Skeletal muscle satellite cell (primary cell): Measurements from ENCODE around the gene NHSL1.

ENCODE experiments used
- H3K27me3 ChIP-seq: 2 replicates; pipeline ENCODE4 v1.7.0; 2013; ENCODE audit warnings: low read length; ENCODE audit not compliant: control insufficient read depth, insufficient read depth
- H3K36me3 ChIP-seq: 2 replicates; pipeline ENCODE4 v1.7.0; 2013; ENCODE audit warnings: mild to moderate bottlenecking, control low read depth, low read length; ENCODE audit not compliant: insufficient read depth
- H3K4me1 ChIP-seq: 2 replicates; pipeline ENCODE4 v1.7.0; 2013; ENCODE audit warnings: low read length; ENCODE audit not compliant: control insufficient read depth, insufficient read depth
- H3K4me2 ChIP-seq: 2 replicates; pipeline ENCODE4 v1.7.0; 2013; ENCODE audit warnings: mild to moderate bottlenecking, low read length
- H3K4me3 ChIP-seq: 2 replicates; pipeline ENCODE4 v1.7.0; 2013; ENCODE audit warnings: low read length
- H3K9ac ChIP-seq: 2 replicates; pipeline ENCODE4 v1.7.0; 2013; ENCODE audit warnings: mild to moderate bottlenecking, low read depth, low read length, moderate library complexity
- H3K9me3 ChIP-seq: replicated peaks from 2 replicates; pipeline ENCODE4 v1.7.0; 2013; ENCODE audit warnings: mild to moderate bottlenecking, control low read depth, low read length

NHSL1 gene

GRCh38 chr6:138489846-138490245 is 9.4 kb downstream of the NHSL1 start:
- Histone ChIP-seq H3K36me3 (no peaks in the 10 kb centered on the region), H3K4me1 (peaks cover 5% of the 10 kb centered on the region), H3K4me3 (no peak overlapping the region), H3K4me2 (no peak overlapping the region), H3K27me3 (no peaks in the 10 kb centered on the region), H3K9me3 (no peaks in the 10 kb centered on the region), H3K9ac (no peak overlapping the region)

- Histone ChIP-seq H3K4me2 (no peak overlapping the region), H3K4me3 (no peak overlapping the region), H3K9ac (no peak overlapping the region), H3K9me3 (no peaks in the 10 kb centered on the region), H3K4me1 (no peaks in the 10 kb centered on the region), H3K36me3 (no peaks in the 10 kb centered on the region), H3K27me3 (no peaks in the 10 kb centered on the region)
Measured at GRCh38 chr6:138487102-138487604, 12.1 kb downstream of the NHSL1 start.

GRCh38 chr6:138486249-138487101 is 12.8 kb downstream of the NHSL1 start:
- Histone ChIP-seq H3K9ac (no peak overlapping the region), H3K4me2 (no peak overlapping the region), H3K36me3 (no peaks in the 10 kb centered on the region), H3K9me3 (no peaks in the 10 kb centered on the region), H3K27me3 (no peaks in the 10 kb centered on the region), H3K4me3 (no peak overlapping the region), H3K4me1 (no peaks in the 10 kb centered on the region)

DNA sequence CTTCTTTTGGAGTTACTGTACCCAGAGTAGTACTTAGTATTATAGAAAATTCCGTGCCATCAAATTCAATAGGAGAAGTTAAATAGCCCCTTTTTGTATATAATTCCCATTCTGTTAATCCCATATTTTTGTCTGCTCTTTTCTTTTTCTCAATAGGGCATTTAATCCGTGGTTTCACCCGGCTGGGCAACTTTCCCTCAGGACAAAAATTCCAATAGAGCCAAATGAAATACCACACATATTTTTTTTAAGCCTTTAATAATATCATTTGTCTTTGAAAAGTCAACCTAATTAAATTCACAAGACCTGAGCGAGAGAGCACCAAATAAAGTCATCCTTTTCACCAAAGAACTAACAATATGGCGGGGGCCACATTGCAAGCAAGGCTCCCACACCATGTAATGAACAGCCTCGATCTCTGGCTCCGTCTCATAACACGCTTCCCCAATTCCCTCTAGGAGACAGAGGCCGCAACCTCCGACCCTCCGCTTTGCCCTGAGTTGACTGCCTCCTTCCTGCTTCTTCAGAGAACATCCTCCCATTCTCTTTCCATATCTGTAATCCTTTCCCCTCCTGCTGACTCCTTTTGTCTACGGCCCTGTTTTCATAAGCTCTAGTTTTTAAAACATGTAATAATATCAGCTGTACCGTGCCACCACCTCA is 13.6 kb downstream of the NHSL1 start:
- Histone ChIP-seq H3K36me3 (no peaks in the 10 kb centered on the region), H3K4me3 (no peak overlapping the region), H3K4me1 (no peaks in the 10 kb centered on the region), H3K4me2 (no peak overlapping the region), H3K27me3 (no peaks in the 10 kb centered on the region), H3K9me3 (no peaks in the 10 kb centered on the region), H3K9ac (no peak overlapping the region)

DNA sequence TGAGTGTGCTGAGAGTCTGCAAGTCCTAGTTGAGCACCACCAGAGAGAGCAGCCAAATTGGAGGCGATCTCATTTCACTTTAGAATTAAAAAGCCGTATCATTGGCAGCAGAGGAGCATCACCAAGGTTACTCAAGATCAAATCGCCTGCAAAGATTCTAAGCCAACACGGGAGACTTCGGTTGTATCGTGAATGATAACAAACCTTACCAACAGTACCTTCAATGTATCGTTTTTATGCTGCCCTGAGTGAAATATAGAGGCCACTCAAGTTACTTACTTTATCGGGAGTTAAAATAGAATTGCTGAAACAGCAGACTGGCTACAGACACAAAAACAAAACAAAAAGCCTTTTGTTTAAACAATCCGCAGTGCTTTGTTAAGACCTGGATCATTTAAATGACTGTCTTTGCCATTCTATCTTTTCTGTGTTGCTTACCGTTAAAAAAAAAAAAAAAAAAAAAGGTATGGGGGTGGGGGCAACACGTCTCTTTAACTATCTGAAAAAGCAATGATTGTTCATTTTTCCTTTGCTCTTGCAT is 14.2 kb downstream of the NHSL1 start:
- Histone ChIP-seq H3K27me3 (no peaks in the 10 kb centered on the region), H3K9ac (no peak overlapping the region), H3K9me3 (no peaks in the 10 kb centered on the region), H3K4me3 (peak overlapping the region; percentile 50), H3K36me3 (no peaks in the 10 kb centered on the region), H3K4me2 (peak overlapping the region; percentile 77), H3K4me1 (no peaks in the 10 kb centered on the region)

DNA sequence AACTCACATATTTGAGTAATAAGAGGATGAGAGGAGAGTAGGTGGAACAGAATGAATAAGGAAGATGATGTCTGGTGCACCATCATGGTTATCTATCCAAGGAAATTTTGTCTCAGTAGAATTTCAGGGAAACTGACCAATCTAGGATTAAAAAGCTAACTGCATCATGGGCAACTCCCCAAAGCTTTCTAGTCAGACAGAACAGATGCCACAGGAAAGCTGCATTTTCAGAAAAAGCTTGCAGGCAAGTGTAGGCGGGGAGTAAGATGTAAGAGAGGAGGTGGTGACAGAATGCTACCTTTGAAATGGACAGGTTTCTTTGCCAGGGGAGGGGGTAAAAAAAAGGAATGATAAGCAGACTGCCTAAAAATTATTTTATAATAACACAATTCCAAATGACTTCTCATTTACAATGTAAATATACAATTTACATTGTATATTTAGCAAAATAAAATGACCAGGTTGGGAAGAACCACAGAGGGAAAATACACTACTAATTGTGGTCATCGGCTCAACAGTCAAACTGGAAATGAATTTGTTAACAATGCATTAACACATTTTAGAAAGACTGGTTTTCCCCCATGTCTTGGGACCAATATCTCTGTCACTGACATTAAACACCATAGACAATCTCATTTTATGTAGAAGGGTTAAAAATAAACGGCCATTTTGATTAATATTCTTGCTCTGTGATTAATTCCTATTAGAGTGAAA is 15.1 kb downstream of the NHSL1 start:
- no peak overlapping the region for H3K4me3 ChIP-seq
- no peaks in the 10 kb centered on the region for H3K9me3 ChIP-seq
- no peaks in the 10 kb centered on the region for H3K4me1 ChIP-seq
- no peak overlapping the region for H3K9ac ChIP-seq
- H3K36me3 ChIP-seq = no peaks in the 10 kb centered on the region
- H3K27me3 ChIP-seq = no peaks in the 10 kb centered on the region
- no peak overlapping the region for H3K4me2 ChIP-seq

DNA sequence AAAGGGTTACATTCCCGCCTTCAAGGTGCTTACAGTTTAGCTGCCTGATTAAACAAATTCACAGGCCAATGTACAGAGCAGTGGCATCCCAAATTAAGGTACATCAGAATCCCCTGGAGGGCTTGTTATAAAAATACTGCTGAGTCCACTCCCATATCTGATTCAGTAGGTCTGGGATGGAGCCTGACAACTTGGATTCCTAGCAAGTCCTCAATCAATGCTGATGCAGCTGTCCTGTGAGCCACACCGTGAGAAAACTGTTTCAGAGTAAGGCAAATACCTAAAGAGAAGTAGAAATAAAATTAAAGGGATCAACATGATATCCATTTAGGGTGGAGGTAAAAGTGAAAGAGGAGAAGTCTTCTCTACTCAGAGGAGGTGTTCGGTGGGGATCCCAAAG is 16.5 kb downstream of the NHSL1 start:
- no peak overlapping the region for H3K4me3 ChIP-seq
- H3K4me1 ChIP-seq = no peaks in the 10 kb centered on the region
- H3K9ac ChIP-seq = no peak overlapping the region
- no peak overlapping the region for H3K4me2 ChIP-seq
- H3K9me3 ChIP-seq = no peaks in the 10 kb centered on the region
- H3K36me3 ChIP-seq = no peaks in the 10 kb centered on the region
- no peaks in the 10 kb centered on the region for H3K27me3 ChIP-seq

GRCh38 chr6:138480279-138480949 is 18.9 kb downstream of the NHSL1 start:
- no peak overlapping the region for H3K4me3 ChIP-seq
- H3K4me1 ChIP-seq = no peaks in the 10 kb centered on the region
- H3K36me3 ChIP-seq = no peaks in the 10 kb centered on the region
- H3K4me2 ChIP-seq = no peak overlapping the region
- no peak overlapping the region for H3K9ac ChIP-seq
- H3K9me3 ChIP-seq = no peaks in the 10 kb centered on the region
- no peaks in the 10 kb centered on the region for H3K27me3 ChIP-seq

- no peaks in the 10 kb centered on the region for H3K36me3 ChIP-seq
- H3K9ac ChIP-seq = no peak overlapping the region
- no peak overlapping the region for H3K4me2 ChIP-seq
- no peaks in the 10 kb centered on the region for H3K9me3 ChIP-seq
- no peaks in the 10 kb centered on the region for H3K27me3 ChIP-seq
- H3K4me3 ChIP-seq = no peak overlapping the region
- H3K4me1 ChIP-seq = no peaks in the 10 kb centered on the region
Measured at GRCh38 chr6:138477913-138478539, 21.3 kb downstream of the NHSL1 start.

GRCh38 chr6:138476116-138476515 is 23.2 kb downstream of the NHSL1 start:
- H3K9ac ChIP-seq = no peak overlapping the region
- H3K4me1 ChIP-seq = no peaks in the 10 kb centered on the region
- no peak overlapping the region for H3K4me2 ChIP-seq
- H3K4me3 ChIP-seq = no peak overlapping the region
- no peaks in the 10 kb centered on the region for H3K27me3 ChIP-seq
- H3K9me3 ChIP-seq = no peaks in the 10 kb centered on the region
- H3K36me3 ChIP-seq = no peaks in the 10 kb centered on the region
